Fibroblast of lung (primary cell): Measurements from ENCODE around the gene TBCK.

Experiments
- EZH2 ChIP-seq: IDR thresholded peaks from 2 replicates; pipeline ENCODE4 v1.5.1; 2012; ENCODE audit warnings: low read length, control low read depth, mild to moderate bottlenecking; ENCODE audit errors: missing control alignments
- TF ChIP-seq, protein P1 (sequence below), 2 donors: IDR thresholded peaks in 1 of 2; conservative IDR thresholded peaks in 1 of 2; 1 replicate in 1 of 2; 2 replicates in 1 of 2; pipeline ENCODE4 v1.5.1; 2011 to 2012; ENCODE audit warnings: low read length in 2 of 2, control low read depth in 1 of 2, inconsistent platforms in 1 of 2, low read depth in 1 of 2, mild to moderate bottlenecking in 1 of 2

DNA sequence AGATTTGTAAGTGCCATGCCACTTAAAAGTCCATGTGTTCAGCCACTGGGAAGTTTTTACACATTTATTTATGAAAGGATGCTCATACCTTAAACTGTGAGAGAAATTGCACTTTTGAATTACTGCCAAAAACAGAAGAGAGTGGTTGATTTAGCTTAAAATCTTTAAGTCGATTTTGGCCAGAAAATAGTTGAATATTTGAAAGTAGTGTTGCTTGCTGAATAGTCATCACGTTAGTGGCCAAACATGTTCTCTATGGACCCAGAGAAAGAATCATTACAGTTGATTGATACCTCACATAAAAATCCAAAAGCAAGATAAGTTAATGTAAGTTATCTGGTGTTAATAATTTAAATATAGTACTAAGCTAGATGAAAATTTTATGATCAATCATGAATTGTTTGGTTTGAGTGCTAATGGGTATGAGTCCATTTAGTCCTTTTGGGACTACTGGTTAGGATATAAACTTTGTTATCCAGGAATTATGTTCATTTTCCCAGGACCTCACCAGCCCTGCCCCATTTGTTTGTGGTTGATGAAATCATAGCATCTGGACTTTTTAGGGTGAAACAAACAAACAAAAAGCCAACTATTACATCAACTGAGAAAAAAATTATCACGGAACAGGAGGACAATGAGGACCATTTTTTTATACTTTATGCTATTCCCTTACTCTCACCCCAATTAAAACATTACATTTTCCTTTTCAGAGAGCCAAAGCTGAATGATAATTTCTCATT, 46.2 kb upstream of the TBCK start:
- TF ChIP-seq, protein P1, sequence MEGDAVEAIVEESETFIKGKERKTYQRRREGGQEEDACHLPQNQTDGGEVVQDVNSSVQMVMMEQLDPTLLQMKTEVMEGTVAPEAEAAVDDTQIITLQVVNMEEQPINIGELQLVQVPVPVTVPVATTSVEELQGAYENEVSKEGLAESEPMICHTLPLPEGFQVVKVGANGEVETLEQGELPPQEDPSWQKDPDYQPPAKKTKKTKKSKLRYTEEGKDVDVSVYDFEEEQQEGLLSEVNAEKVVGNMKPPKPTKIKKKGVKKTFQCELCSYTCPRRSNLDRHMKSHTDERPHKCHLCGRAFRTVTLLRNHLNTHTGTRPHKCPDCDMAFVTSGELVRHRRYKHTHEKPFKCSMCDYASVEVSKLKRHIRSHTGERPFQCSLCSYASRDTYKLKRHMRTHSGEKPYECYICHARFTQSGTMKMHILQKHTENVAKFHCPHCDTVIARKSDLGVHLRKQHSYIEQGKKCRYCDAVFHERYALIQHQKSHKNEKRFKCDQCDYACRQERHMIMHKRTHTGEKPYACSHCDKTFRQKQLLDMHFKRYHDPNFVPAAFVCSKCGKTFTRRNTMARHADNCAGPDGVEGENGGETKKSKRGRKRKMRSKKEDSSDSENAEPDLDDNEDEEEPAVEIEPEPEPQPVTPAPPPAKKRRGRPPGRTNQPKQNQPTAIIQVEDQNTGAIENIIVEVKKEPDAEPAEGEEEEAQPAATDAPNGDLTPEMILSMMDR (conservative IDR thresholded peaks at IDR 0.05 in 1 of 2, IDR thresholded peaks at IDR 0.05 in 1 of 2; ENCODE audit: low read depth in 1 of 2, low read length in 2 of 2): no peak
- TF ChIP-seq EZH2: no peak
